HG03469 (cell line): ENCODE measurements around the gene FAIM2.

Experiments
- ATAC-seq: cut with Tn5 transposase; IDR thresholded peaks from one replicate; pipeline ENCODE4 v1.9.1; 2021; ENCODE audit warnings: mild to moderate bottlenecking, moderate library complexity, moderate number of reproducible peaks; ENCODE audit not compliant: unreplicated experiment

The FAIM2 gene

GRCh38 chr12:49899286-49899843 lies 4.3 kb downstream of the FAIM2 start:
- no peak for ATAC-seq

GRCh38 chr12:49897276-49897675 lies 6.4 kb downstream of the FAIM2 start:
- ATAC-seq: no peak

DNA sequence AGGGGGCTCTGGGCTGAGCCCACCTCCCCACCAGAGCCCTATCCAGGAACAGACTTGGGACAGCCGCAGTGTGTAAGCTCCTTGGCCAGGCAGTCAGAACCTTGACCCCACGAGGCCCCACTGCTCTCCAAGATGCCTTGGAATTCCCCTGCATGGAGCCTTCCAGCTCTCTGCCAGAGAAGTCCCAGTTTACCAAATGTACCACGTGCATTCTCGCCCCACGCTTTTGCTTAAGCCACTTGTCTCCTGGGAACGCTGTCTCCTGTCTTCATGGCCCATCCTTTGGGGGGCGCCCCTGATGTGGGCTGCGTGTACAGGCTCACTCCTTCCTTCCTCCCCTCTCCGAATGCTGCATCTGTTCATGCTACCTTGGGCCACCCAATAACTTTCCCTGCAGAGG lies 7.9 kb downstream of the FAIM2 start:
- no peak for ATAC-seq

- ATAC-seq: no peak
Observed at GRCh38 chr12:49894751-49895148, 8.9 kb downstream of the FAIM2 start.

GRCh38 chr12:49893753-49894750 lies 9.6 kb downstream of the FAIM2 start:
- no peak for ATAC-seq

DNA sequence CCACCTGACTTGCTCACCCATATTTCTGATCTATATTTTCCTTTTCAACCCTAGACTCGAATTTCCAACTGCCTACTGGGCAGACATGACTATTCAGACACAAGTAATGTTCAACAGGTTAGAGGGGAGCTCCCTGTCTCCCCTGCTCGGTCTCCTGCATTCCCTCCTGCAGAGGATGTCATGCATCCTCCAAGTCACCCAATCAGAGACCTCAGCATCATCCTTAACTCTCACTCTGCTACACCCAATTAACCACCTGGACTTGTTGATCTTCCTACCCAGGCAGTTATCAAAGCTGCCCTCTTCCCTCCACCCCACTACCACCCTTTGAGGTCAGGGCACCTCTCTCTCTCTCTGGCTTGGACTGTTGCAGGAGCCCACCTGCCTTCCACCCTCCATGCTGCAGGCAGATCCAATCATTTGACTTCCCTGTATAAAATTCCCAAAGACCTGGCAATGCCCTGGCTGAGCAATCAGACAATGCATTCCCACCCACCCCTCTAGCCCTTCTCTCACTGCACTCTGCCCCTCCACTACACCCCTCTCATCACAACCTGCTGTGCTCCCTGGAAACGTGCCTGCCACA lies 10.9 kb downstream of the FAIM2 start:
- ATAC-seq: no peak

DNA sequence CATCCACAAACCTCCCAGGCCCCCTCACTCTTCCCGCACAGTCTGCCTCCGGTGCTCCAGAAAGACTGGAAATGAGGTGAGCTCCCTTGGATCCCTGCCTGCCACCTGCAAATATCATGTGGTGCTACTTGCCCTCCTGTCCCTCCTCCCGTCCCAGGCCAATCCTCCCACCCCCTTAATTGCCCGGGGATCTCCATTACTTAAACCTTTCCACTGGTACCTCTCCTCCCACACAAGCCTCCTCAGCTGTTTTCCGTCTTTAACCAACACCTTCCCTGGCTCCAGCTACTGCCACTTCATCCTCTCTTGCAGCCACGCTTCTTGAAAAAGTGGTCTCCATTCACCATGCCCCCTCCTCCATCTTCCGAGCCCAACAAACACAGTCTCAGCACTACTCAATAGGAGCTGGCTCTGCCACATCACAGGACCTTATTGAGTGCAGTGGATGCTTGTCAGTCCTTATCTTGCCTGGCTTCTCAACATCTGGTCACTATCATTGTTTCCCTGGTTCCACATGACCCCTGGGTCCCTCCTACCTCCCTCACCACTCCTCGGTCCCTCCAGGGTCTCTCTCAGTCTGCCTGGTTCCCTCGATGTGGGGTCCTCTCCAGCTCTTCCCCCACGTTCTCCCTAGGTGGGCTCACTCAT lies 11.5 kb downstream of the FAIM2 start:
- ATAC-seq: no peak

- ATAC-seq: no peak
Observed at GRCh38 chr12:49891476-49891875, 12.2 kb downstream of the FAIM2 start.

- no peak for ATAC-seq
Observed at GRCh38 chr12:49891012-49891411, 12.7 kb downstream of the FAIM2 start.

DNA sequence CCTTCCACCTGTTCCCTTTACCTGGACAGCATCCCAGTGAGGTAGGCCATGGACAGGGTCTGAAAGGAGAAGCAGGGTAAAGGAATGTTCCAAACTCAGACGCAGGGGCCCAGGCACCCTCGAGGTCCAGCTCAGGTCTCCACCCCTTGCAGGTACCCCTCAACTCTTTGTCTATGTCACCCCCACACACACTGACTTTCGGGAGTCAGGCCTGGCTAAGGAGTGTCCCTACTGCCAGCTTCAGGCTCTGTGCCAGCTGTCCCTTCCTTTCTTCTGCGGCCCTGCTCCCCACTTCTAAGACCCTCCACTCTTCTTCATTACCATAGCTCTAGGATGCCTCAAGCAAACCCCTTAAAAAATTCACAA lies 13.6 kb downstream of the FAIM2 start:
- ATAC-seq: no peak

DNA sequence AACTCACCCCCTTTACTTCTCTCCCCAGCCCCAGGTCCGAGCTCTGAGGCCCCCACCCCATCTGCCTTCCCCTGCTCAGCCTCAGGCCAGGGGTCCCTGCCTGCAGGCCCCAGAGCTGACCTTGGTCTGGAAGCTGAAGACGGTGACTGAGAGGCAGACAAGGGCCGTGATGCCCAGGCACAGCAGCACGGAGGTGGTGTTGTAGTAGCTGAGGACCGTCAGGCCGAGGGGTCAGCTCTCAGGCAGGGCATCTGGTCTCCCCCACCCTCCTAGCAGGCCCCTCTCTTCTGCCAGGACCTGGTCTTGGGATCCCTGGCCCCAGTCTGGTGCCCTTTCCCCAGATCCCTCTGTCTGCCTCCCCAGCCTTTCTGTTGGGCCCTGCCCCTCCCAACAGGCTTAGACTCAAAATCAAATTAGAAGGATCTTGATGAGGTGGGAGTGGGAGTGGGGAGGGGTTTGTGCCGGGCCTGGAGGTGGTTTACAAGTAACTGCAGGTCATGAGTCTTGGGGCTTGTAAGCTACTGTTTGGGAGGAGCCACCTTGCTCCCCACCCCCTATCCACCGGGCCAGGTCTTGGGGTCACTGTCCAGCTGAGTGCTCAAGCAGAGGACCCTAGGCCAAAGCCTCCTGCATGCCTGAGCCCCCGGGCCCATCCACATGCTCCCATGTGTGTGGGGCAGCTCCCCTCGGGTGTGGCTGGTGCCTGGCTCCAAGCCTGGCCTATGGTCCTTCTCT lies 14.2 kb downstream of the FAIM2 start:
- no peak for ATAC-seq

DNA sequence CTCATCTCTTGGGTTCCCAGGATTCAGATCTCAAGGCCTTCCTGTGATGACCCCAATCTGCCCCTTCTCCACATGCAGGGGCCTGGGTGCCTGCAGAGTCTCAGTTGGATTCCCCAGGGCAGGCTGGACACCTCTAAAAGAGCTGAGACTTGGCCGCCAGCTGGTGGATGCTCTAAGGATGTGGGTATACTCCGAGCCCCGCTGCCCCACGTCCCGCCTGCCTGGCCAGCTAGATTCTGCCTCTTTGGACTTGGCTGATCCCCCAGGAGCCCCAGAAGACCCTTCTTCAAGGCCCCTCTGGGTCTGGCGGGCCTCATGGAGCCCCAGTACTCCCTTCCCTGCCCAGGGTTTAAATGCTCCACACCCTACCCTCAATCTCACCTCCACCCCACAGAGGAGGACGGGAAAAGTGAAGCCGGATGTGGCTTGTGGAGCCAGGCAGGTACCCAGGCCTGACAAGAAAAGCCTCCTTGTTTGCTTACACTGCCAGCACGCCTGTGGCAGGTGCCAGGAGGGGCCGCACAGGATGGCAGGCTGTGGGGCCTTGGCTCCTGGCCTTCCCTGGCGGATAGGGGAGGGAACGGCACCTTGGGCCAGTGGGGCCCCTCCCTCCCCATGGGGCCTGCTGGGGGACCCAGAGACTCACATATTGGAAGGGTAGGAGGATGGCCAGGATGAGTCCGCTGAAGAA lies 15.1 kb downstream of the FAIM2 start:
- no peak for ATAC-seq

DNA sequence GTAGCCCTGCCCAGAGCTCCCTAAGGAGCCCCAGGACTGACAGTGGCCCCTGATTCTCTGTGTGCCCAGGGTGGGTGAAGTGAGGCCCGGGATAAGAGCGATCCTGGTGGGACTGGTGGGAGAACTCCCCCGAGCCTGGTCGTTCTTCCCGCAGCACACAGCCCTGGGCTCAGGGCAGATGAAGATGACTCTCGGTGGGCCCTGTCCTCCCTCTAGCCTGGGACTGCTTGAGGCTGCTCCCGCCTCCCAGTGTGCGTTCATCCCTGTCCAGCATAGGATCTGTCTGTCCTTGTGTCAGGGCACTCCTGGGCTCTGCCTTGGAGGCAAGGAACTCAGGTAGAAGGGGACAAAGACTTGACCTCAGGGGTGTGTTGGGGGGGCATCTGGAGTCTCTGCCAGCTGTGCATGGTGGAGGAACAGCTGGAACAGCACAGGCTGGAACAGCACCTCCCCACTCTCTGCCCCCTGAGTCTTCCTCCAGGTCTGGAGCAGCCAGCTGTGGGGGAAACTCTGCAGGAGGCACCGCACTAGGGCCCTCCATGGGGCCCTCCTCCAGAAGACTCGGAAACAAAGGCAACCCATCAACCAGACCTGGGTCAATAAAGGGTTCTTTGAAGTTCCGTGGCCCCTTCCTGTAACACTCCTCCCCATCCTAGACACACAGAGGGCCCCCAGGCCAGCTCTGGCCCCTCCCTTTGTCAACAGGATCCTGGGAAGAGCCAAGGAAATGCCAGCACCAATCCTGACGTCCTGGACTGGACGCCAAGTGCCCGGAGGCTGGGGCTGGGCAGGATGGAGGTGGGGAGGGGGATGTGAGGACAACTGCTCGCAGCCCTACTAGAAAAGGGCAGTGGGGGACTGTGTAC lies 15.9 kb downstream of the FAIM2 start:
- ATAC-seq: no peak

- no peak for ATAC-seq
Observed at GRCh38 chr12:49887091-49887490, 16.6 kb downstream of the FAIM2 start.

DNA sequence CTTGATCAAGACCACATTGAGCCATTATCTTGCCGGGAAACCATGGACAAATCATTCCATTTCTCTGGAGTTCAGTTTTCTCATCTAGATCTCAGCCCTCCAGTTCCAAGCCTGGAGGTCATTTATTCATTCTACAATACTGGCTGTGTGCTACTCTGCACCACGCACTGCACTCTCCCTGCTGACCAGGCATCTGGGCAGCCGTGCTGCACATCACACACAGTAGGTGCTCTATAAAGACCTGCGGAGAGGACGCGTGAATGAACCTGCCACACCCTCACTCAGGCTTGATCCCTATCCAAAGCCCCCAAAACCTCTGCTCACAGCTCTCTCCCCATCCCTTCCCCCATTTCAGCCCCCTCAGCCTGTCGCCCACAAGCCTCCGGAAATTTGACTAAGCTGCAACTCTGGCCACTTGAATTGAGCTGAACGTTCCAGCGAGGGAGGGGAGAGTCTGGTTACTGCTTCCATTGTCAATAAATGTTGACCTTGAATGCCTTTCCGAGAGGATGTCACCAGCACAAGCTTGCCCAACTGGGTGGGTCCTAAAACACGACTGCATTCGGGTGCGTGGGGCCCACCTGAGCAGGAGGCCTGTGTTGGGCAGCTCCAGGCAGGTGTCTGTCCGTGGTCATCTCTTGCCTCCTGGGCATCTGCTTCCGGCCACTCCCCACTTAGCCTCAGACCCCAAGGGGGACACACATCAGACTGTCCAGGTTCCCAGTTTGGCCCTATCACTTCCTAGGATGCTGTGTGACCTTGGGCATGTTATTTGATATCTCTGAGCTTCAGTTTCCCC lies 17.8 kb downstream of the FAIM2 start:
- no peak for ATAC-seq

GRCh38 chr12:49885118-49885517 lies 18.6 kb downstream of the FAIM2 start:
- no peak for ATAC-seq

GRCh38 chr12:49882851-49883464 lies 20.7 kb downstream of the FAIM2 start:
- no peak for ATAC-seq

- no peak for ATAC-seq
Observed at GRCh38 chr12:49882248-49882850, 21.4 kb downstream of the FAIM2 start.
